GM12878 (cell line): ENCODE measurements around the gene COL7A1. TPM values are rescaled to one million over a fixed set of nuclear protein-coding genes. Genes with fewer than 3 reads are reported as not detected.

Experiments
- ATAC-seq: fragments of 200-7000 bp; cut with Tn5 transposase; 3 replicates; pipeline ENCODE4 v1.9.1; 2020; ENCODE audit warnings: mild to moderate bottlenecking, moderate library complexity
- BruUV-seq: library from RNA; stranded (reverse); fragments of 400-500 nt; replicated peaks from 2 replicates; lab custom pipeline; 2021; lab: Mats Ljungman, UMichigan
- CTCF ChIA-PET: fragments of 300-600 bp; sonication (Branson Sonifier 250); formaldehyde crosslinking; extraction: SDS; loops from one replicate; lab custom pipeline; 2021; ENCODE audit warnings: inconsistent platforms; lab: Yijun Ruan, JAX
- POLR2A ChIA-PET: fragments of 350-600 bp; formaldehyde crosslinking; extraction: SDS; loops from one replicate; lab custom pipeline; 2021; ENCODE audit warnings: inconsistent platforms; lab: Charles Lee
- RAD21 ChIA-PET: fragments of 300-600 bp; sonication (Branson Sonifier 250); formaldehyde crosslinking; loops from one replicate; lab custom pipeline; 2023; ENCODE audit warnings: antibody characterized with exemption; ENCODE audit not compliant: unreplicated experiment; lab: Charles Lee
- SMC1A ChIA-PET: fragments of 300-600 bp; sonication (Branson Sonifier 250); formaldehyde crosslinking; loops from one replicate; lab custom pipeline; 2023; ENCODE audit not compliant: unreplicated experiment, uncharacterized antibody; lab: Charles Lee
- DNase-seq: peaks from one replicate; pipeline ENCODE4 v3.0.0-alpha.2; 2011; ENCODE audit warnings: low read depth, low spot score
- FAIRE-seq: peaks from 3 replicates; lab custom pipeline; 2011; peaks lifted over from hg19 to GRCh38; lab: Jason Lieb, UNC
- H2AFZ ChIP-seq: 2 replicates; pipeline ENCODE4 v1.6.0; 2011; ENCODE audit warnings: low read depth, low read length, control low read depth; ENCODE audit not compliant: control insufficient read depth
- H3K27ac ChIP-seq: 2 replicates; pipeline ENCODE4 v1.5.1; 2011; ENCODE audit warnings: control low read depth; ENCODE audit not compliant: control insufficient read depth, insufficient read depth
- H3K27me3 ChIP-seq, 2 experiments: replicated peaks in 1 of 2; 2 replicates each; pipeline versions ENCODE4 v1.6.0 to v1.6.1; 2011; ENCODE audit warnings: low read length in 1 of 2; ENCODE audit not compliant: control insufficient read depth in 2 of 2, insufficient read depth in 2 of 2
- H3K36me3 ChIP-seq, 2 experiments: 2 replicates each; pipeline ENCODE4 v1.5.1; 2011; ENCODE audit warnings: low read length in 1 of 2; ENCODE audit not compliant: control insufficient read depth in 2 of 2, insufficient read depth in 2 of 2
- H3K4me1 ChIP-seq: 2 replicates; pipeline ENCODE4 v1.6.1; 2011; ENCODE audit warnings: mild to moderate bottlenecking, low read length, moderate library complexity, mixed read lengths; ENCODE audit not compliant: control insufficient read depth, insufficient read depth
- H3K4me2 ChIP-seq: 2 replicates; pipeline ENCODE4 v1.6.0; 2011; ENCODE audit warnings: control low read depth; ENCODE audit not compliant: control insufficient read depth, insufficient read depth
- H3K4me3 ChIP-seq: fragments of 200-600 bp; sonication (generic); 2 replicates; pipeline ENCODE4 v1.5.1; 2016
- H3K79me2 ChIP-seq: 2 replicates; pipeline ENCODE4 v1.6.0; 2011; ENCODE audit warnings: low read length; ENCODE audit not compliant: control insufficient read depth, insufficient read depth
- H3K9ac ChIP-seq: 2 replicates; pipeline ENCODE4 v1.8.0; 2011; ENCODE audit warnings: low read length, control low read depth, mixed read lengths; ENCODE audit not compliant: control insufficient read depth, insufficient read depth
- H3K9me3 ChIP-seq: replicated peaks from 3 replicates; pipeline ENCODE4 v1.5.1; 2011; ENCODE audit warnings: mild to moderate bottlenecking, low read length; ENCODE audit not compliant: control insufficient read depth, insufficient read depth
- H4K20me1 ChIP-seq: 2 replicates; pipeline ENCODE4 v1.6.0; 2011; ENCODE audit not compliant: control insufficient read depth, insufficient read depth
- BCL11A ChIP-seq: IDR thresholded peaks from 2 replicates; pipeline ENCODE4 v1.6.1; 2011; ENCODE audit warnings: low read depth, low read length
- BMI1 ChIP-seq: fragments of 450-650 bp; IDR thresholded peaks from 2 replicates; pipeline ENCODE4 v1.6.1; 2016; ENCODE audit warnings: mild to moderate bottlenecking, moderate library complexity, borderline replicate concordance
- MTA2 ChIP-seq: fragments of 450-650 bp; IDR thresholded peaks from 2 replicates; pipeline ENCODE4 v1.6.1; 2016; ENCODE audit warnings: low read depth, mild to moderate bottlenecking, moderate library complexity
- POLR2AphosphoS5 ChIP-seq: IDR thresholded peaks from 2 replicates; pipeline ENCODE4 v1.6.1; 2011; ENCODE audit warnings: mild to moderate bottlenecking, low read length, inconsistent platforms
- RB1 ChIP-seq: fragments of 450-650 bp; formaldehyde crosslinking; IDR thresholded peaks from 2 replicates; pipeline ENCODE4 v1.6.1; 2017; ENCODE audit warnings: mild to moderate bottlenecking, borderline replicate concordance
- RCOR1 ChIP-seq: conservative IDR thresholded peaks from 2 replicates; pipeline ENCODE4 v1.6.1; 2012; ENCODE audit warnings: low read depth, low read length, improper control_type of control experiment
- RFX5 ChIP-seq: IDR thresholded peaks from 2 replicates; pipeline ENCODE4 v1.6.1; 2011; ENCODE audit warnings: low read depth, low read length, improper control_type of control experiment
- SMC3 ChIP-seq: IDR thresholded peaks from 2 replicates; pipeline ENCODE4 v1.6.1; 2011; ENCODE audit warnings: low read length, improper control_type of control experiment, borderline replicate concordance
- SREBF1 ChIP-seq: IDR thresholded peaks from 2 replicates; pipeline ENCODE4 v1.6.1; 2012; ENCODE audit warnings: mild to moderate bottlenecking, low read length
- TARDBP ChIP-seq: IDR thresholded peaks from 2 replicates; pipeline ENCODE4 v1.6.1; 2016; ENCODE audit warnings: borderline replicate concordance
- TCF3 ChIP-seq: IDR thresholded peaks from 2 replicates; pipeline ENCODE4 v1.6.1; 2012; ENCODE audit warnings: low read depth, mild to moderate bottlenecking, low read length, borderline replicate concordance; ENCODE audit not compliant: insufficient read depth
- YY1 ChIP-seq: IDR thresholded peaks from 2 replicates; pipeline ENCODE4 v1.6.1; 2011; ENCODE audit warnings: low read depth, mild to moderate bottlenecking, low read length
- ZSCAN29 ChIP-seq: fragments of 450-650 bp; IDR thresholded peaks from 2 replicates; pipeline ENCODE4 v1.6.1; 2017; ENCODE audit warnings: mild to moderate bottlenecking, moderate library complexity
- WGBS: methylation state at CpG from one replicate; pipeline ENCODE4 v1.1.6; 2016; ENCODE audit warnings: low lambda C conversion rate; ENCODE audit not compliant: insufficient replicate concordance, insufficient coverage; ENCODE audit errors: missing lambda C conversion rate; 5-methylcytosine and 5-hydroxymethylcytosine counted together
- in situ Hi-C: fragments of 300-500 bp; cut with MboI; formaldehyde crosslinking; loops from 9 replicates; pipeline ENCODE4 v1.14.3; 2018; ENCODE audit warnings: mixed read lengths
- intact Hi-C: fragments of 100-400 bp; cut with micrococcal nuclease; formaldehyde crosslinking; loops from one replicate; pipeline ENCODE4 v1.14.2; 2022; ENCODE audit not compliant: unreplicated experiment
- polyA plus RNA-seq, 11 experiments: library from polyadenylated mRNA; depleted of rRNA in 4 of 11; unstranded in 6 of 11; stranded (reverse) in 5 of 11; fragments of >200 nt; fragmentation: Nextera tagmentation in 4 of 11; fragmentation: Illumina TruSeq in 1 of 11; extraction: Ambion mirVana in 4 of 11; extraction: Trizol in 1 of 11; gene quantifications; 1 replicate in 1 of 11; 2 replicates in 10 of 11; pipeline versions ENCODE4 v1.2.1 to v1.2.3, GENCODE V29; 2011 to 2016; ENCODE audit warnings: inconsistent platforms in 2 of 11, missing spikeins in 2 of 11, low read depth in 1 of 11
- total RNA-seq, 4 experiments: library from RNA; depleted of rRNA in 3 of 4; stranded (reverse); fragments of >200 nt in 3 of 4; fragmentation: Illumina TruSeq in 1 of 4; extraction: Trizol in 1 of 4; gene quantifications; 2 replicates each; pipeline versions ENCODE4 v1.2.1 to v1.2.3, GENCODE V29; 2013 to 2021
- TF ChIP-seq, protein P1 (sequence below): IDR thresholded peaks from 2 replicates; pipeline ENCODE4 v1.6.1; 2012; ENCODE audit warnings: low read depth, low read length, improper control_type of control experiment

The COL7A1 gene
- total and polyA plus RNA-seq, 10 of the 15 experiments (the other 5 are each of a cell fraction or from before 2014, with no cell fraction given) = 0.01 to 1.9 (median 0.29) TPM; not detected in 1

DNA sequence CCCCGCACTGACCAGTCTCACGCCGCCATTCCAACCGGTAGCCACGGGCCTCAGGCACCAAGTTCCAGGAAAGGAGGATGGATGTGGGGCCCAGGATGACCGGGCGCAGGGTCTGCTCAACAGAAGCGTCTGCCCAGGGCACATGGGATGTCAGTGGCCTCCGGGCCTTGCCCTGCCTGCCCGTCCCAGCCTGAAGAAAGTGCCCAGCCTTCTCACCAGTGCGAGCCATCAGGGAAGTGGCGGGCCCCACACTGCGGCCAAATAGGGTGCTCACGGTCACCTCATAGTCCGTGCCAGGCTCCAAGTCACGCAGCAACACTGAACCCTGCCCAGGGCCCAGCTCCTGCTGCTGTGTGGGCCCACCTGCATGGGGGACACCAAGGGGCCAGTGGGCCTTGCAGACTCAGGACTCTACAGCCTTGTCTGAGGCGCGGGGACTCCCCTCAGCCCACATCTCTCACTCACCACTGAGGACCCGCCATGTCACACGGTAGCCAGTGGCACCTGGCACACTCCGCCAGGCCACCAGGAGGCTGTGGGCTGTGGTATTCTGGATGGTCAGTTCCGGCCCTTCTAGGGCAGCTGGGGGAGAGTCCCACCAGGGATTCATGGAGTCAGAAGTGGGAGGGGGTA is 3.1 kb downstream of the COL7A1 start:
- SMC1A ChIA-PET = no interaction called here
- H3K27ac ChIP-seq = no peak overlapping the region
- FAIRE-seq = no peak

More for the DNA sequence above, 3.1 kb downstream of the COL7A1 start:
- DNase-seq = no peak
- RAD21 ChIA-PET = no interaction called here
- H3K9ac ChIP-seq = no peak overlapping the region
- CTCF ChIA-PET = no interaction called here
- H2AFZ ChIP-seq = no peak overlapping the region
- no peaks in the 10 kb centered on the region for H3K36me3 ChIP-seq
- H3K79me2 ChIP-seq = no peaks in the 10 kb centered on the region
- H3K27me3 ChIP-seq = peaks cover 0 to 9% of the 10 kb centered on the region in 2 experiments; a peak in 2 of 4 replicates
- ATAC-seq = no peak
- in situ Hi-C loops (no loop called here), intact Hi-C loops (no loop called here)
- no peak for TF ChIP-seq YY1
- TF ChIP-seq SREBF1 = no peak
- TF ChIP-seq RB1 = no peak
- no peak for TF ChIP-seq POLR2AphosphoS5
- TF ChIP-seq, protein P1, sequence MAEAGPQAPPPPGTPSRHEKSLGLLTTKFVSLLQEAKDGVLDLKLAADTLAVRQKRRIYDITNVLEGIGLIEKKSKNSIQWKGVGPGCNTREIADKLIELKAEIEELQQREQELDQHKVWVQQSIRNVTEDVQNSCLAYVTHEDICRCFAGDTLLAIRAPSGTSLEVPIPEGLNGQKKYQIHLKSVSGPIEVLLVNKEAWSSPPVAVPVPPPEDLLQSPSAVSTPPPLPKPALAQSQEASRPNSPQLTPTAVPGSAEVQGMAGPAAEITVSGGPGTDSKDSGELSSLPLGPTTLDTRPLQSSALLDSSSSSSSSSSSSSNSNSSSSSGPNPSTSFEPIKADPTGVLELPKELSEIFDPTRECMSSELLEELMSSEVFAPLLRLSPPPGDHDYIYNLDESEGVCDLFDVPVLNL = no peak
- TF ChIP-seq ZSCAN29 = no peak
- no peak for TF ChIP-seq MTA2
- no peak for TF ChIP-seq RFX5
- no peak for TF ChIP-seq TARDBP
- no peak for TF ChIP-seq TCF3
- TF ChIP-seq SMC3 = no peak
- no peak for TF ChIP-seq RCOR1
- TF ChIP-seq BMI1 = no peak
- TF ChIP-seq BCL11A = no peak
- no peaks in the 10 kb centered on the region; the same call in 1 of the 2 replicates for H3K4me1 ChIP-seq
- POLR2A ChIA-PET = no interaction called here
- no TSS peak for BruUV-seq
- 52% methylated on average over 22 of the region's 22 CpGs for WGBS
- H4K20me1 ChIP-seq = no peaks in the 10 kb centered on the region
- H3K4me3 ChIP-seq = no peak overlapping the region
- H3K4me2 ChIP-seq = no peak overlapping the region
- no peaks in the 10 kb centered on the region for H3K9me3 ChIP-seq
